ENCODE measurements around the gene PILRA.

- TF ChIP-seq POLR2A (IDR thresholded peaks at IDR 0.05) (no peak), CTCF (IDR thresholded peaks at IDR 0.05) (no peak)
These were observed 1.3 kb downstream of the PILRA start for GRCh38 chr7:100374601-100375000.
